Superior temporal gyrus (tissue), 1 donor: ENCODE measurements around the gene HIP1.
A peak's percentile ranks its signal among the peaks of the same experiment; 100 is the strongest.
"Not testable (repeated sequence)": the region's sequence is repeated elsewhere in the genome, so short reads cannot be mapped to it uniquely, and the experiment has no call there.

ENCODE experiments used
- DNase-seq: peaks from one replicate; pipeline ENCODE4 v3.0.0-alpha.2; 2016; ENCODE audit errors: extremely low spot score

HIP1 gene

GRCh38 chr7:75739796-75740672 is 1.3 kb upstream of the HIP1 start:
- DNase-seq = no peak

- peak; percentile 97 for DNase-seq
Observed at GRCh38 chr7:75738975-75739795, 444 bp upstream of the HIP1 start.

GRCh38 chr7:75737856-75738603 is 711 bp downstream of the HIP1 start:
- peak; percentile 43 for DNase-seq

GRCh38 chr7:75735581-75736350 is 3.0 kb downstream of the HIP1 start:
- DNase-seq = no peak

- DNase-seq = no peak
Observed at GRCh38 chr7:75734586-75735458, 3.9 kb downstream of the HIP1 start.

- DNase-seq = no peak
Observed at GRCh38 chr7:75732764-75733630, 5.7 kb downstream of the HIP1 start.

- no peak for DNase-seq
Observed at GRCh38 chr7:75732016-75732521, 6.7 kb downstream of the HIP1 start.

GRCh38 chr7:75729851-75730274 is 8.9 kb downstream of the HIP1 start:
- DNase-seq = no peak

GRCh38 chr7:75727881-75728593 is 10.7 kb downstream of the HIP1 start:
- DNase-seq = no peak

- DNase-seq = not testable (repeated sequence)
Observed at GRCh38 chr7:75727351-75727750, 11.4 kb downstream of the HIP1 start.

- DNase-seq = no peak
Observed at GRCh38 chr7:75725306-75725705, 13.4 kb downstream of the HIP1 start.

- no peak for DNase-seq
Observed at GRCh38 chr7:75723444-75723843, 15.3 kb downstream of the HIP1 start.

- DNase-seq = no peak
Observed at GRCh38 chr7:75722373-75722772, 16.4 kb downstream of the HIP1 start.

- DNase-seq = not testable (repeated sequence)
Observed at GRCh38 chr7:75721922-75722321, 16.8 kb downstream of the HIP1 start.

GRCh38 chr7:75721426-75721825 is 17.3 kb downstream of the HIP1 start:
- no peak for DNase-seq

- DNase-seq = no peak
Observed at GRCh38 chr7:75719626-75720025, 19.1 kb downstream of the HIP1 start.

GRCh38 chr7:75718390-75719031 is 20.2 kb downstream of the HIP1 start:
- no peak for DNase-seq

- not testable (repeated sequence) for DNase-seq
Observed at GRCh38 chr7:75717746-75718145, 21.0 kb downstream of the HIP1 start.
